ENCODE measurements around the gene MAP1A.
A peak's percentile ranks its signal among the peaks of the same experiment; 100 is the strongest.

- TF ChIP-seq CEBPB (IDR thresholded peaks at IDR 0.05; ENCODE audit: low read depth) (no peak), YY1 (IDR thresholded peaks at IDR 0.05; ENCODE audit: extremely low read depth, insufficient replicate concordance, low read depth, low read length) (no peak), POLR2AphosphoS5 (IDR thresholded peaks at IDR 0.05; ENCODE audit: low read depth, low read length) (no peak), EZH2 (IDR thresholded peaks at IDR 0.05) (no peak), ZNF274 (IDR thresholded peaks at IDR 0.05; ENCODE audit: low read depth, low read length) (no peak), MAX (IDR thresholded peaks at IDR 0.05) (no peak), RAD21 (IDR thresholded peaks at IDR 0.05; ENCODE audit: low read depth) (peak; percentile 42), SP1 (IDR thresholded peaks at IDR 0.05; ENCODE audit: low read depth) (no peak), SIN3A (IDR thresholded peaks at IDR 0.05; ENCODE audit: low read depth) (no peak), EZH2phosphoT487 (IDR thresholded peaks at IDR 0.05; ENCODE audit: borderline replicate concordance) (no peak), POLR2A (IDR thresholded peaks at IDR 0.05; ENCODE audit: borderline replicate concordance, extremely low read depth, insufficient read depth, insufficient read length) (no peak), REST (IDR thresholded peaks at IDR 0.05; ENCODE audit: low read depth) (no peak)
- TF ChIP-seq, protein P1, sequence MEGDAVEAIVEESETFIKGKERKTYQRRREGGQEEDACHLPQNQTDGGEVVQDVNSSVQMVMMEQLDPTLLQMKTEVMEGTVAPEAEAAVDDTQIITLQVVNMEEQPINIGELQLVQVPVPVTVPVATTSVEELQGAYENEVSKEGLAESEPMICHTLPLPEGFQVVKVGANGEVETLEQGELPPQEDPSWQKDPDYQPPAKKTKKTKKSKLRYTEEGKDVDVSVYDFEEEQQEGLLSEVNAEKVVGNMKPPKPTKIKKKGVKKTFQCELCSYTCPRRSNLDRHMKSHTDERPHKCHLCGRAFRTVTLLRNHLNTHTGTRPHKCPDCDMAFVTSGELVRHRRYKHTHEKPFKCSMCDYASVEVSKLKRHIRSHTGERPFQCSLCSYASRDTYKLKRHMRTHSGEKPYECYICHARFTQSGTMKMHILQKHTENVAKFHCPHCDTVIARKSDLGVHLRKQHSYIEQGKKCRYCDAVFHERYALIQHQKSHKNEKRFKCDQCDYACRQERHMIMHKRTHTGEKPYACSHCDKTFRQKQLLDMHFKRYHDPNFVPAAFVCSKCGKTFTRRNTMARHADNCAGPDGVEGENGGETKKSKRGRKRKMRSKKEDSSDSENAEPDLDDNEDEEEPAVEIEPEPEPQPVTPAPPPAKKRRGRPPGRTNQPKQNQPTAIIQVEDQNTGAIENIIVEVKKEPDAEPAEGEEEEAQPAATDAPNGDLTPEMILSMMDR (IDR thresholded peaks at IDR 0.05 in 2 of 3, conservative IDR thresholded peaks at IDR 0.05 in 1 of 3; ENCODE audit: borderline replicate concordance in 1 of 3, insufficient read depth in 1 of 3, low read depth in 2 of 3, low read length in 2 of 3), result peak; percentile 16 to 45 (median 33); a peak in 3 of 6 replicates
Observed at GRCh38 chr15:43483297-43484128, 33.9 kb upstream of the MAP1A start.
